Adrenal gland (tissue), 5 donors: ENCODE results near the gene USP38.

Source experiments
- CTCF ChIP-seq, 6 experiments: fragments of 450-650 bp in 4 of 6; fragments of 200-600 bp in 2 of 6; sonication (generic) in 1 of 6; IDR thresholded peaks; 1 replicate in 5 of 6; 2 replicates in 1 of 6; pipeline versions ENCODE4 v1.5.1 to v1.8.0; 2016 to 2021; ENCODE audit warnings: antibody characterized with exemption in 6 of 6, mild to moderate bottlenecking in 2 of 6, moderate library complexity in 1 of 6
- POLR2A ChIP-seq, 2 donors: fragments of 450-650 bp; IDR thresholded peaks; one replicate each; pipeline ENCODE4 v1.6.1; 2017; ENCODE audit warnings: antibody characterized with exemption in 2 of 2, mild to moderate bottlenecking in 2 of 2, moderate library complexity in 1 of 2
- donor health status: DM: no; HTN: no; CAD: no.

- TF ChIP-seq CTCF (IDR thresholded peaks at IDR 0.05): no peak
- TF ChIP-seq POLR2A (IDR thresholded peaks at IDR 0.05): no peak
Observed at GRCh38 chr4:143212566-143212965, 27.8 kb downstream of the USP38 start.
